ENCODE results near the gene CELA2B. TPM values are rescaled to one million over a fixed set of nuclear protein-coding genes. Genes with fewer than 3 reads are reported as not detected.

The CELA2B gene
- total and polyA plus RNA-seq, 2 of the 8 experiments (the other 6 are each of a cell fraction or from before 2014, with no cell fraction given), result not detected

DNA sequence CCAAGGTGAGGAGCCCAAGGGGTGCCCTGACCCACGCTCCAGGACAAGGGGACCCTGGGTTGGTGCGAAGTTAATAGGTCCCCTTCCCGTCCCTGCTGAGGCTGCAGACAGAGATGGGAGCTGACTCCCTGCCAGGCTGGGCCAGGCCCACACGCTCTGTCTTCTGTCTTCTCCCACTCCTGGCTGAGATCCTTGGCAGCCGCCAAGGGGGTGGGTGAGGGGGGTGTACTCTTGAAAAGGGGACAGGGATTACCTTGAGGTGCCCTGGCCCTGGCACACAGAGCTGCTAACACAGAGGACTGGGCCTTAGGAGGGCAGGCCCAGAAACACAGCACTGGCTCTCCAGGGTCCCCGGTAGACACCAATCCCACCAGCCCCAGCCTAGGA, 48.6 kb upstream of the CELA2B start:
- POLR2A ChIA-PET (ENCODE audit: partially characterized antibody), result interaction anchor here (0.8 to 1.3 kb wide), 2 partner anchors 34 to 61 kb away, joined by 3 to 4 read pairs; no protein-coding TSS in a partner anchor
- Histone ChIP-seq H4K91ac (replicated peaks; ENCODE audit: insufficient read length, low read length) (peak overlapping the region; percentile 74), H3K36me3 (ENCODE audit: control insufficient read depth in 2 of 4, insufficient read depth in 4 of 4, low read length in 3 of 4) (no peaks in the 10 kb centered on the region; a peak in 2 of 8 replicates), H4K20me1 (replicated peaks in 1 of 2; ENCODE audit: control insufficient read depth in 1 of 2, insufficient read depth in 2 of 2, low read length in 2 of 2) (peaks cover 3 to 5% of the 10 kb centered on the region in 2 experiments), H3K14ac (ENCODE audit: insufficient read length) (no peak overlapping the region), H3K27me3 (replicated peaks in 1 of 4; ENCODE audit: control insufficient read depth in 3 of 4, extremely low read depth in 1 of 4, insufficient read depth in 3 of 4, low read length in 3 of 4) (no peaks in the 10 kb centered on the region; a peak in 1 of 7 replicates), H4K8ac (ENCODE audit: extremely low read depth, insufficient read depth, low read length) (peak overlapping the region; percentile 95), H3K4me2 (ENCODE audit: insufficient read depth in 1 of 2, low read depth in 2 of 2, low read length in 2 of 2) (no peak overlapping the region), H3K27ac (ENCODE audit: low read depth, low read length) (no peak overlapping the region), H3K56ac (replicated peaks; ENCODE audit: insufficient read length, low read depth, low read length) (no peak overlapping the region), H3K4me1 (replicated peaks in 1 of 4; ENCODE audit: control insufficient read depth in 3 of 4, insufficient read depth in 4 of 4, low read length in 3 of 4) (peaks cover 0 to 7% (median 3%) of the 10 kb centered on the region in 4 experiments; a peak in 3 of 7 replicates), H3K79me1 (ENCODE audit: low read depth, low read length) (no peaks in the 10 kb centered on the region), H3K18ac (ENCODE audit: extremely low read depth, low read length) (no peak overlapping the region), H3K23ac (ENCODE audit: insufficient read length) (no peak overlapping the region), H4K5ac (ENCODE audit: insufficient read length, low read depth, low read length) (no peak overlapping the region), H3K23me2 (ENCODE audit: low read depth, low read length) (no peaks in the 10 kb centered on the region), H3K9me3 (ENCODE audit: insufficient read depth in 2 of 2, low read depth in 1 of 2, low read length in 1 of 2) (no peaks in the 10 kb centered on the region), H3K4me3 (ENCODE audit: extremely low read depth in 1 of 4, insufficient read depth in 2 of 4, low read depth in 3 of 4, low read length in 4 of 4) (no peak overlapping the region), H2BK20ac (ENCODE audit: low read length) (no peak overlapping the region), H2AFZ (ENCODE audit: low read length) (no peak overlapping the region), H3K4ac (replicated peaks; ENCODE audit: insufficient read length, low read depth, low read length) (no peak overlapping the region), H2BK120ac (replicated peaks; ENCODE audit: low read depth, low read length) (no peak overlapping the region), H2AK5ac (ENCODE audit: low read depth, low read length) (no peak overlapping the region), H2BK15ac (ENCODE audit: low read length) (0 out of 2 replicates have a peak overlapping the region, but pooled peaks have one; percentile 72), H3K9ac (replicated peaks in 1 of 4; ENCODE audit: extremely low read depth in 1 of 4, low read depth in 3 of 4, low read length in 3 of 4) (no peak overlapping the region), H2BK12ac (ENCODE audit: low read depth, low read length) (no peak overlapping the region), H3K79me2 (ENCODE audit: control insufficient read depth in 1 of 2, insufficient read depth in 2 of 2, low read length in 2 of 2) (no peaks in the 10 kb centered on the region), H2BK5ac (ENCODE audit: low read depth, low read length) (no peak overlapping the region)
- WGBS, 2 experiments (ENCODE audit: extremely low coverage in 1 of 2, insufficient coverage in 1 of 2, insufficient read length in 1 of 2, insufficient replicate concordance in 2 of 2, low coverage in 1 of 2, low lambda C conversion rate in 2 of 2, missing lambda C conversion rate in 1 of 2), result 82% methylated on average over 6 of the region's 6 CpGs; no CpG with 5 or more reads in 1 of the 2 experiments
- TF ChIP-seq SAP30 (IDR thresholded peaks at IDR 0.05; ENCODE audit: insufficient read depth, insufficient replicate concordance, low read length) (no peak), KDM1A (IDR thresholded peaks at IDR 0.05; ENCODE audit: borderline replicate concordance, low read length) (no peak)
- CTCF ChIA-PET (ENCODE audit: partially characterized antibody), result interaction anchor here (0.6 to 16.9 kb wide), 24 partner anchors 8 to 311 kb away, joined by 3 to 170 read pairs (median 3); no protein-coding TSS in a partner anchor
- no peak for FAIRE-seq
- no peak for DNase-seq (ENCODE audit: low read depth in 1 of 2, low spot score in 2 of 2)

Measured in H1 (cell line).